KOPT-K1 (cell line): ENCODE measurements around the gene ARMCX5.

Experiments used
- H3K27ac ChIP-seq: fragments of 200-600 bp; sonication (generic); 2 replicates; pipeline ENCODE4 v1.5.1; 2016; ENCODE audit warnings: antibody characterized with exemption, mild to moderate bottlenecking, low read depth, low read length; ENCODE audit not compliant: poor library complexity, severe bottlenecking
- H3K36me3 ChIP-seq: fragments of 200-600 bp; sonication (generic); 2 replicates; pipeline ENCODE4 v1.5.1; 2017; ENCODE audit warnings: antibody characterized with exemption, mild to moderate bottlenecking, low read length, moderate library complexity; ENCODE audit not compliant: insufficient read depth
- H3K9me3 ChIP-seq: fragments of 200-600 bp; sonication (generic); 2 replicates; pipeline ENCODE4 v1.5.1; 2017; ENCODE audit warnings: antibody characterized with exemption, low read length, mild to moderate bottlenecking; ENCODE audit not compliant: insufficient read depth, poor library complexity, severe bottlenecking

Gene ARMCX5

GRCh38 chrX:102599084-102599950 lies at the start of gene ARMCX5:
Gene ARMCX5 (plus strand): TSS chrX:102599515. CDS start chrX:102602142, 2,627 bp downstream.
- no peaks in the 10 kb centered on the region for H3K9me3 ChIP-seq
- peaks cover 23% of the 10 kb centered on the region for H3K36me3 ChIP-seq
- H3K27ac ChIP-seq = peak within 1 kb of the TSS; percentile 62

- Histone ChIP-seq H3K36me3 (no peaks in the 10 kb centered on the region), H3K27ac (no peak overlapping the region), H3K9me3 (no peaks in the 10 kb centered on the region)
Measured at GRCh38 chrX:102558607-102559006, 40.7 kb upstream of the ARMCX5 start.

GRCh38 chrX:102560423-102561068 lies 38.8 kb upstream of the ARMCX5 start:
- Histone ChIP-seq H3K36me3 (no peaks in the 10 kb centered on the region), H3K9me3 (no peaks in the 10 kb centered on the region)

DNA sequence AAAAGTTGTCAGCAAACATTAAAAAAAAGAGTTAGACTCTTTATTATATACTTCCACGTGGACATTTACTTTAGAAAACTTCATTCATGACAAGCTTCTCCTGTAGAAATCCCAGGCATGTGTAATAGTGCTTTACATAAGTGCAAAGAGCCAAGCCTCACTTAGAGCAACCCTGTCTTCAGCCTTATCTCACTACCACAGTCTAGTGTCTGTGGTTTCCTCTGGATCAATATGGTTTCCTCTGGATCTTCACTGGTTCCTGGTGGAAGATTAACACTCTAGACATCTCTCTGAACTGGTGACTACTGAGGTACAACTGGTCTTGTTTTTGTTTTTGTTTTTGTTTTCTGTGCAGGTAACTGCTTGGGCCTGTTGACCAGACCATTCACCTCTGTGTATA lies 18.4 kb upstream of the ARMCX5 start:
- Histone ChIP-seq H3K36me3 (no peaks in the 10 kb centered on the region), H3K9me3 (no peaks in the 10 kb centered on the region), H3K27ac (no peak overlapping the region)

More at GRCh38 chrX:102560423-102561068, 38.8 kb upstream of the ARMCX5 start:
- H3K27ac ChIP-seq = no peak overlapping the region

- H3K27ac ChIP-seq = no peak overlapping the region
- no peaks in the 10 kb centered on the region for H3K9me3 ChIP-seq
- H3K36me3 ChIP-seq = no peaks in the 10 kb centered on the region
Measured at GRCh38 chrX:102593367-102593766, 5.9 kb upstream of the ARMCX5 start.

DNA sequence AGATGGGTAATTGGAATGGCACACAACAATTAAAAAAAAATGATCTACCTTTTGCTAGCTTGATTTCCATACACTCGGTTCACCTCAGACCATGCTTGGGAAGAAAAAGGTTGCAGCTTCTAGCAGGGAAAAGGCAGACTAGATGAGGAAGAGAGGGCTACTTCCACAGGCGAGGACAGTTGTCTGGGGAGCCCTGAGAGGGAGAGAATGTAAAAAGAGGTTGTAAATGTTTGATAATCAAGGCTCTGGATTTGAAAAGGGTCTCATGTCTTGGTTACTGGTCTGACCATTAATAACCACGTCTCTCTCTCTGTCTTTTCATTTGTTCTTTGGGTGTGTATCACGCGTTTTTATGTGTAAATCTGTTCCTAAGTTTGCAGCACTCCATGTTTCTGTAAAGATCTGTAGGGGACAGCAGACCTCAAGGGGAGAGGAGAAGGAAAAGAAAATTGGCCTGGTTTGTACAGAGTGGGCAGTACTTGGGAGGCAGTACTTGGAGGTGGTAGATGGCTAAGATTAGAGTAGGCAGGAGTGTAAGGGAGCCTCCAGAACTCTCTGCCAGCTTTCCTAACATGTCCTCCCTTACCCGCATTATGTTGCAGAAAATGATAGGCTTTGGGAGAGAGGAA lies 750 bp downstream of the ARMCX5 start:
- peak overlapping the region; percentile 62 for H3K27ac ChIP-seq
- peaks cover 23% of the 10 kb centered on the region for H3K36me3 ChIP-seq
- no peaks in the 10 kb centered on the region for H3K9me3 ChIP-seq

- Histone ChIP-seq H3K27ac (no peak overlapping the region), H3K9me3 (no peaks in the 10 kb centered on the region), H3K36me3 (peaks cover 28% of the 10 kb centered on the region)
Measured at GRCh38 chrX:102604327-102604726, 5.0 kb downstream of the ARMCX5 start.

DNA sequence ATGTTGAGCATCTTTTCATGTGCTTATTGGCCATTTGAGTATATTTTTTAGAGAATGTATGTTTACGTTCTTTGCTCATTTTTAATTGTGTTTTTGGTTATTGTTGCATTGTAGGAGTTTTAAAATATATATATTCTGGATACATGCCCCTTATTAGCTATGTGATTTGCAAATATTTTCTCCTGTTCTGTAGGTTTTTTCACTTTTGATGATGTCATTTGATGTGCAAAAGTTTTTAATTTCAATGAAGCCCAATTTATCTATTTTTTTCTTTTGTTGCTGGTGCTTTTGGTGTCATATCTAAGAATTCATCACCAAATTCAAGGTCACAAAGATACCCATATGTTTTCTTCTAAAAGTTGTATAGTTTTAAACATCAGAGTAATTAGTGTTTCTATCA lies 6.8 kb downstream of the ARMCX5 start:
- Histone ChIP-seq H3K27ac (no peak overlapping the region), H3K36me3 (peaks cover 27% of the 10 kb centered on the region), H3K9me3 (no peaks in the 10 kb centered on the region)

GRCh38 chrX:102610905-102611304 lies 11.6 kb downstream of the ARMCX5 start:
- Histone ChIP-seq H3K27ac (no peak overlapping the region), H3K9me3 (no peaks in the 10 kb centered on the region)

DNA sequence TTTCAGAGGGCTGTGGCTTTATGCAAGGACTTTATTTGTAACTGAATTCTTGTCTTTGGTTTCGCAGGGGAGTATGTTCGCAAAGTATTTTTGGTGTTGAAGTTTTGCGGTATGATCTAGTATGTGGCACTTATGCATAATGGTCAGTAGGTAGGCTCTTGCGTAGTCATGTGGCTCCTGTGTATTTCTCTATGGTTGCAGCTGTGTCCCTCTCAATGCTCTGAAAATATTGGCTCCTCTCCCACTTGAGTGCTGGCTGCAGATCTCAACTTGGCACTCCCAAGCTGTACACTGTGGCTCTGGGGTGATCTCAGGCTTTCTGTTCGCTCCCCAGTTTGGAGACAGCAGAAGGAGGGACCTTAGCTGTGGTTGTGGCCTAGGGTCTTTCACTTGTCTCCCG lies 24.8 kb downstream of the ARMCX5 start:
- H3K27ac ChIP-seq = no peak overlapping the region
- no peaks in the 10 kb centered on the region for H3K36me3 ChIP-seq
- H3K9me3 ChIP-seq = peaks cover 32% of the 10 kb centered on the region

More at GRCh38 chrX:102610905-102611304, 11.6 kb downstream of the ARMCX5 start:
- peaks cover 3% of the 10 kb centered on the region; the same call in 1 of the 2 replicates for H3K36me3 ChIP-seq

DNA sequence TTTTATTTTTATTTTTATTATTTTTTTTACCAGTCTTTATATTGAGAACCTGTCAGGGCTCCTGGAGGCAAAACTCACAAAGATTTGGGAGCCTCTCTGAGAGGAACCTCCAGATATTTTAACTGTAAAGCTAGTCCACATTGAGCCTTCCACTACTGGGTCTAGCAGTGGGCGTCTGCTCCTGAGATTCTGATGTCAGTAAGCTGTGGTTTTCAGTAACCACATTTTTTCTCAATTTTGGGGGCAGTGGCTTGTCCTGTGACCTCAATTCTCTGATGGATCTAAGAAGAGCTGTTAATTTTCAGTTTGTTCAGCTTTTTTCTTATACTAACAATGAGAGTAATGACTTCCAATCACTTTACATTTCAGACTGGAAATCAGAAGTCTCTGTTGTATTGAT lies 28.3 kb downstream of the ARMCX5 start:
- Histone ChIP-seq H3K27ac (no peak overlapping the region), H3K36me3 (no peaks in the 10 kb centered on the region), H3K9me3 (no peaks in the 10 kb centered on the region)

- H3K36me3 ChIP-seq = no peaks in the 10 kb centered on the region
- H3K9me3 ChIP-seq = no peaks in the 10 kb centered on the region
- H3K27ac ChIP-seq = no peak overlapping the region
Measured at GRCh38 chrX:102637561-102637960, 38.2 kb downstream of the ARMCX5 start.

DNA sequence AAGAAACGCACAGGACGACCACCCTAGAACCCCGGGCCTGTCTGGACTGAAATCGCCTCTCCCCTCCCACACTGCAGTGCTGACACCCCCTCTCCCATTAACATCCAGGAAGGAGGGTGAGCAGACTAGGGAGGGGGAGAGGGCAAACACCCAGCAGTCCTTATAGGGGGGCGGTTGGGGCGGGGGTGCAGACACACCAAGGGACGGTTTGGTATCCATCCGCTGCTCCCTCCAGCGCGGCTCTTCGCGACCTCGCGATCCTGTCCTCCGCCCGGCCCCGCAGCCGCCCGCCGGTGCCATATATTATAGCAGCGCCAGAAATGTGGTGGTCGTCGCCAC lies 51.6 kb downstream of the ARMCX5 start:
- Histone ChIP-seq H3K9me3 (no peaks in the 10 kb centered on the region), H3K27ac (peak overlapping the region; percentile 62), H3K36me3 (peaks cover 8% of the 10 kb centered on the region; the same call in 1 of the 2 replicates)

- Histone ChIP-seq H3K27ac (peak within 1 kb of the TSS; percentile 62), H3K36me3 (peaks cover 8% of the 10 kb centered on the region; the same call in 1 of the 2 replicates), H3K9me3 (no peaks in the 10 kb centered on the region)
Measured at GRCh38 chrX:102651242-102652011, 52.1 kb downstream of the ARMCX5 start, which contains the start of gene GPRASP1. Gene GPRASP1 (plus strand): TSS chrX:102651483. CDS start chrX:102653914, 2,431 bp downstream.
